HepG2 (cell line): Measurements from ENCODE around the gene FAM170B.

Experiments
- ARNT ChIP-seq: fragments of 450-650 bp; IDR thresholded peaks from 2 replicates; pipeline ENCODE4 v1.6.1; 2017
- CC2D1A ChIP-seq: sonication (generic); formaldehyde crosslinking; IDR thresholded peaks from 2 replicates; pipeline ENCODE4 v1.8.1; 2023; ENCODE audit warnings: mild to moderate bottlenecking, missing genetic modification reagents
- POLR2A ChIP-seq, 2 experiments: IDR thresholded peaks; 2 replicates each; pipeline ENCODE4 v1.6.1; 2011; ENCODE audit warnings: low read depth in 2 of 2, low read length in 2 of 2, mild to moderate bottlenecking in 1 of 2, moderate library complexity in 1 of 2; ENCODE audit not compliant: insufficient read depth in 1 of 2
- ZNF556 ChIP-seq: sonication (generic); formaldehyde crosslinking; IDR thresholded peaks from 2 replicates; pipeline ENCODE4 v1.4.0; 2020; ENCODE audit warnings: mild to moderate bottlenecking, missing genetic modification reagents, borderline replicate concordance
- TF ChIP-seq, protein P1 (sequence below): IDR thresholded peaks from 2 replicates; pipeline ENCODE4 v1.6.1; 2012; ENCODE audit warnings: inconsistent platforms

DNA sequence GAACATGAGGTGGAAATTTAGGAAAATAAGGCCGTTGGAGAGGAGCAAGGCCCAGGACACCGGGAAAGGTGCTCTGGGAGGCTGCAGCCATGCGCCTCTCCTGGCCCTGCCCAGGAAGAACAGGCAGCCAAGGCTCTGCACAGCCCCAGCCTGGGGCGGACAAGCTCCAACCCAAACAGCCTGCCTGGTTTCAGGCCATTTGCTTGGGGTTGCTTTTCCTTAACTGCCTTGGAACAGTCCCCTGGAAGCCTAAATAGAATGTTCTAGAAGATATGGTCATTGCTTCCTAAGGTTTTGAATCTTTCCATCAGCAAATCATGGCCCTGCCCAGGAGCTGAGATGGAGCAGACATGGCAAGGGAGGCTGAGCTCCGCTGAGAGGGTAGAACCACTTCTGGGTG, 29.5 kb downstream of the FAM170B start:
- TF ChIP-seq ZNF556 (CRISPR knock-in tag) (no peak), POLR2A (IDR thresholded peaks at IDR 0.05; ENCODE audit: insufficient read depth in 1 of 2, low read depth in 2 of 2, low read length in 2 of 2) (no peak), ARNT (no peak), CC2D1A (no peak)
- TF ChIP-seq, protein P1, sequence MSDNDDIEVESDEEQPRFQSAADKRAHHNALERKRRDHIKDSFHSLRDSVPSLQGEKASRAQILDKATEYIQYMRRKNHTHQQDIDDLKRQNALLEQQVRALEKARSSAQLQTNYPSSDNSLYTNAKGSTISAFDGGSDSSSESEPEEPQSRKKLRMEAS, result no peak
